Epithelial cell of prostate (primary cell): ENCODE results near the gene REX1BD.
"Not testable (repeated sequence)": the region's sequence is repeated elsewhere in the genome, so short reads cannot be mapped to it uniquely, and the experiment has no call there.

Experiments used
- DNase-seq: peaks from one replicate; pipeline ENCODE4 v3.0.0-alpha.2; 2011; ENCODE audit warnings: low read depth, low spot score
- H3K27ac ChIP-seq: fragments of 450-650 bp; 2 replicates; pipeline ENCODE4 v1.5.1; 2017; ENCODE audit warnings: mild to moderate bottlenecking

REX1BD gene

DNA sequence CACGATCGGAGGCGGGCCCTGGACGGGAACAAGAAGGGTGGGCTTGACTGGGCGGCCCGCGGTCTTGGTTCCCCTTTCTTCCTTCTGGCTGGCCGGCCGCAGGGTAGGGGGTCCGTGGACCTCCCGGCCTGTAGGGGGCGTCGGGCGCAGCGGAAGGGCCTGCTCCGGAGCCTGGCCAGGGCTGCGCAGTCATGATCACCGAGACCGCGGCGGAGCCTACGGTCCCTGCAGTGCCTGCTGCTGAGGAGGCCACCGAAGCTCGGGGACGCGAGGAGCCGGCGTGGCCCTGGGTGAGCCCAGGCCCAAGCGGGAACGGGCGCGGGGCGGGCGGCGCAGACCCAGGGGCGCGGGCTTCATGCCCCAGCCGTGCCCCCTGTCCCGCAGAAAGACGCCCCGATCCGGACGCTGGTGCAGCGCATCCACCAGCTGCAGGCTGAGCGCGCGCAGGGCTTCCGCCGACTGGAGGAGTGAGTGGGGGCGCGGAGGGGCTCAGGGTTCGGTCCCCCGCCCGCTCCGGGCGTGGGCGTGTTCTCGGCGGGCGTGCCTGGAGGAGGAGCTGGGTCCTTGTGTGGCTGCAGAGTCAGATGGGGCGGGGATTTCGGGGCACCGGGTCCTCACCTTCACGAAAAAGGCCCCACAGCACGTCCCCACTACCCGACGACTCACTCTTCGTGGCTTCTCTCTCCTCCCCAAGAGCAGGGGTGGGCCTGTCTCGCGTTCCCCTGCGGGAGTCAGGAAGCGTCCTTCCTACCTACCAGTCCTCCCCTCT, at the start of gene REX1BD:
Gene REX1BD, plus strand, starts transcription at position 188 of the 769 bp plus-strand sequence. Its CDS starts 4 bp downstream, at position 192.
- peak within 1 kb of the TSS; percentile 79 for H3K27ac ChIP-seq
- DNase-seq = no peak

- no peak for DNase-seq
Observed at GRCh38 chr19:18539372-18539771, 49.2 kb upstream of the REX1BD start.

GRCh38 chr19:18540200-18540599, 48.4 kb upstream of the REX1BD start:
- not testable (repeated sequence) for H3K27ac ChIP-seq, DNase-seq

More at GRCh38 chr19:18539372-18539771, 49.2 kb upstream of the REX1BD start:
- H3K27ac ChIP-seq = no peak overlapping the region

DNA sequence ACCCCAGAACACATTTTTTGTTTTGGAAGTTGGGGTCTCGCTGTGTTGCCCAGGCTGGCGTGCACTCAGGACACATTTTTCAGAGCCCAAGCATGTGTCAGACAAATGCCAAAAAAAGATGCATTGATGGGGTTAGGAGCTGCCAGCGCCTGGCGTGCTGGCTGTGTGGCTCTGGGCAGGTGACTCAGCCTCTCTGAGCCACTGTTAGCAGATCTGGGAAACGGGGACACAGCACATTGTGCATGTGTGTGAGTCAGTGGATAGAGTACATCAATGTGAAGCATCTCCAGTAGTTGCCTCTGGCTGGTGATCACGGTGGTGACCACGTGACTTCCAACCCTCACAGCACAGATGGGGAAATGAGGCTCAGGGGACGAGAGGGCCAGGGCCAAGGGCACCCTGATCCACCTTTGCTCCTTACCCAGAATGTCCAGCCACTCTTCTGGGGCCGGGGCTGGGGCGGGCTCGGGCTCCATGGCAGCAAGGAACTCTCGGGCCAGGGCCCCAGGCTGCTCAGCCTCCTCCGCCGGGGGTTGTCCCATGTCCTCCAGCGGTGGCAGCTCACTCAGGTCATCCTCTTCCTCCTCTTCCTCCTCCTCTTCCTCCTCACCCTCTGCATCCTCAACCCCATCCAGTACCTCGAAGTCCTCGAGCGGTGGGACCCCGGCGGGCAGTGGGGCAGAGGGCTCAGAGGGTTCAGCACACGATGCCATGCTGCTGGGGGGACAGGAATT, 47.2 kb upstream of the REX1BD start:
- no peak overlapping the region for H3K27ac ChIP-seq
- no peak for DNase-seq

DNA sequence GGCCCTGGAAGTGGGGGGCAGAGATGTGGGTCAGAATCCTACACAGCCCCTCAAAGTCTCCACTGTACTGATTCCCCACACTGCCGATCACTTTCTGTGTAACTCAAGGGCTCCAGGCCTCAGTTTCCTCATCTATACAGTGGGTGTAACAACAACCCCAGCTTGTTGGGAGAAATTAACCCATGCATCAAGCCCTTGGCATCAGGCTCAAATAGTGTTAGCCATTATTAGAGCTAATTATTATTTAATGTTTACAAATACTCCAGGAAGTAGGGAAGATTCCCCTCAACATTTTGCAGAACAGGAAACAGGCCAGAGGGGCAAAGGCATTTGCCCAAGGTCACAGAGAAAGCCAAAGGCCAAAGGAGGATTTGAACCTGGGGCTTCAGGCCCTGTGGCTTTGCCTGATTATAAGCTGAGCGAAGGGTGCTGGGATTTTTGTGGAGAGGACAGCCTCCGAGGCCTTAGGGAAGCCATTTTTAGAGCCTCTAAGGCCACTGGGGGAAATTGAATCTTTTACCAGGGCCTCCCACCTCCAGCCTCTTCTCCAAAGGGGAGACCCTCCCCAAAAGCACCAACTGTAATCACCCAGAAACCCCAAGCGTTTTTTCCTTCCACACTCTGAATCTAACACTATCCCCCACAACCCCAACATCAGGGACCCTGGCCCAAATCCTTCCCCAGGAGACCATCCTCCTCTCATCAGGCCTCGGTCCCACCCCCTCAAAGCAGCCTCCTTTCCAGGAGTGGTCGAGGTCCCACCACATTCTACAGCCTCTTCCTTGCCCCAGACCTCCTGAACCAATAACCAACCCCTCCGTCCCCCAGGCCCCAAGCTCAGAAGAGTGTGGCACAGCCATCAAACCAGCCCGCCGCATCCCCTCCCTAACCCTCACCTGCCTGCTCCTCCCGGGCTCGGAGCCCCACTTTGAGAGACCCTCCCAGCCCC, 46.3 kb upstream of the REX1BD start:
- no peak for DNase-seq
- H3K27ac ChIP-seq = peak overlapping the region; percentile 58

- DNase-seq = peak; percentile 20
- peak within 1 kb of the TSS; percentile 58 for H3K27ac ChIP-seq
Observed at GRCh38 chr19:18542941-18543813, 45.4 kb upstream of the REX1BD start, which contains the start of gene FKBP8. FKBP8 (minus strand) TSS chr19:18543573; CDS start chr19:18541970, 1,603 bp downstream.

DNA sequence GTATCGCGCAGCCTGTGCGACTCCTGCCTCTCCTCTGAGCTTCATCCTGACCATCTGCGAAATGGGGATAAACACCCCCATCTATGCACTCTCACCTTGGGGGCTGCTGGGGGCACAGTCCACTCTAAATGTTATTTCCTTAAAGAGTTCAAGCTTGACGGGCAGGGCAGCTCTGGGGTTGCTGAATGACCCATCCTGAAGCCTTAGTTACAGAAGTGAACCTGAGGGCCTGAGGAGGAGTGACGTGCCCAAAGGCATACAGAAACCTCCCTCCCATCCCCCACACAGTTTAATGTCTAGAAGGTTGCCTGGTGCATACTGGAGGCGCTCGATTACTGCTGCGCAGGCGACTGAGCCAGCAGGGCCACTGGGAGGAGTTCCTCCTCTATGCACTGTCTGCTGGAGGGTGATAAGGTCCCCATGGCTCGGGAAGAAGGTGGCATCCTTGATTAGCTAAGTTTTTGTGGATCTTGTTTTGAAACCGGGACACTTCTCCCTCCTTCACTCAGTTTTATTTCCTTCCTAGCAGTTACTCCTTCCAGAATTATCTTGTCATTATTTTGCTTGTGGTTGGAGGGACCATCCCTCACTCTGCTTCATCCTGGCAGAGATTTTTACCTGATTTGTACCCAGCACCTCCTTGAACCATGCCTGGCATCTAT, 44.7 kb upstream of the REX1BD start:
- peak overlapping the region; percentile 58 for H3K27ac ChIP-seq
- DNase-seq = peak; percentile 44

DNA sequence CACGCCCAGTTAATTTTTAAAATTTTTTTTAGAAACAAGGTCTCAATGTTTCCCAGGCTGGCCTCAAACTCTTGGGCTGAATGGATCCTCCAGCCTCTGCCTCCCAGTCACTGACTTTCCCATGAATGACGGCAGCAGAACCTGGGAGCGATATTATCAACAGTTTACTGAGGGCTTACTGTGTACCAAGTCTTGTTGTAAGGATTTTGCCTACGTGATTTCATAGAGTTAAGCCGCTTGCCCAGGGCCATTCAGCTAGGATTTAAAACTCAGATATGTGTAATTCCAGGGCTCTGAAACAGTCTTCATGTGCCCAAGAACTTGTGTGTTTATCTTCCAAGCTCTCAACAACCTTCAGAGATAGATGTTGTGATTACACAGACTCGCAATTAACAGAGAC, 37.0 kb upstream of the REX1BD start:
- H3K27ac ChIP-seq = no peak overlapping the region
- no peak for DNase-seq

DNA sequence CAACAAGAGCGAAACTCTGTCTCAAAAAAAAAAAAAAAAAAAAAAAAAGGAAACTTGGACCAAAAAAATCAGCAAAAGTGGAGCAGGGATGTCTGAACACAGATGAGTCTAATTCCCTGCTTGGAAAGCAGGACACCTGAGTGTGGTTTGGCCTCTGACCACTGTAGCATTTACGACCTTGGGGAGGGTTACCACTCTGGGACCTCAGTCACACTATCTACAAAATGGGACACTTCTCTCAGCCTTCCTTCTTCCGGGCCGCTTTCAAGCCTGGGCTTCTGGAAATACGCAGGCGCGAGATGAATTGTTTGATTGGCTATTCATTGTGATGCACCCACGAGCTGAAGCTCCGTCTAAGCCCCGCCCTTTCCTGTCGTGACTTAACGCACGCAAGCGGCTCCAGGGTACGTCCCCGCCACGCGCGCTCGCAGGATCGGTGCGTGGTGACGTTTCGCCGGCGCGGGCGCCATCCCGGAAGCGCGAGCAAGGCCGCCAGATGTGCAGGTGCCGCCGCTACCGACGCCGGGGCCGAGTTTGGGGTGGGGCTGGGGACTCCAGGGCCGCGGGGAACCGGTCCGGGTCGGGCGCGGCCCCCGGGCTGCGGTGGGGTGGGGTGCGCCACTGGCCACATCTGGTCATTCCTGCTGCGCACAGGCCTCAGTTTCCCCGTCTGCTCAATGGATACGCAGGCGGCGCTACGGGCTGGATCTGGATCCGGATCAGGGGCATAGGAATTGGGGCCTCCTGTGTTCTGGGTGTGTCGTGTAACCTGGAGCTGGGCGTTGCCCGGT, 31.0 kb upstream of the REX1BD start, which contains the start of gene KXD1:
Gene KXD1, plus strand, starts transcription at position 460 of the 791 bp plus-strand sequence. CDS start 4,187 bp downstream, outside the sequence.
- peak; percentile 91 for DNase-seq
- H3K27ac ChIP-seq = peak within 1 kb of the TSS; percentile 76

GRCh38 chr19:18558202-18558555, 30.4 kb upstream of the REX1BD start:
- H3K27ac ChIP-seq = peak overlapping the region; percentile 76
- DNase-seq = no peak

DNA sequence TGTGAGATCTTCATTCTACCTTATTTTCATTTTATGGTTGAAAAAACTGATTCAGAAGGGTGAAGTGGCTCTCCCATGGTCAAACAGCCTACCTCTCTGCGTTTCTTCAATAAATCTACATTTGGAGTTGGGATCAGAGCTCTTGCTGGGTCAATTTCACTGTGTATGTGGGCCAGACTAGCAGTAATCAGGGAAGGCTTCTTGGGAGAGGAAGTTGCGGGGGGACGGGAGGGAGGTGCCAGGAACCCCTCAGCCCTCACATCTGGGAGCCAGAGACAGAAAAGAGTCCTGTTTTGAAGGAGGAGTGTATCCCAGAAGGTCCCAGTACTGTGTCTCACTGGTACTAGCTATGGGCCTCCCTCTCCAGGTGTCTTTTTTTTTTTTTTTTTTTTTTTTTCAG, 30.0 kb upstream of the REX1BD start:
- H3K27ac ChIP-seq = peak overlapping the region; percentile 76
- DNase-seq = no peak

GRCh38 chr19:18559685-18560084, 28.9 kb upstream of the REX1BD start:
- H3K27ac ChIP-seq = no peak overlapping the region
- no peak for DNase-seq

DNA sequence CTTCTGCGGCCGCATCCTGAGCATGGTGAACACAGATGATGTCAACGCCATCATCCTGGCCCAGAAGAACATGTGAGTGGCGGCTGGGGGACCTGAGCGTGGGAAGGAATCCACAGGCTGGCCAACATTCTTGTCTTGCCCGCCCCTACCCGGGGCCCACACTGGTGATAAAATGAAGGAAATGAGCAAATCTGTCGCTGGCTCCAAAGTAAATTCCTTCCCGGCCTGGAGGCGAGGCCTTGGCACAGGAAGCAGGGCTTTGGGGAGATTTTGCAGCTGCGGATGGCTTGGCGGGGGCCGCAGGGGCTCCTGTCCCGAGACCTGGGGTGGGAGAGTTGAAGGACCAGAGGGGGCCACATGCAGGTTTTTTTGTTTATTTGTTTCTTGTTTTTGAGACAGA, 26.5 kb upstream of the REX1BD start:
- no peak overlapping the region for H3K27ac ChIP-seq
- DNase-seq = no peak

DNA sequence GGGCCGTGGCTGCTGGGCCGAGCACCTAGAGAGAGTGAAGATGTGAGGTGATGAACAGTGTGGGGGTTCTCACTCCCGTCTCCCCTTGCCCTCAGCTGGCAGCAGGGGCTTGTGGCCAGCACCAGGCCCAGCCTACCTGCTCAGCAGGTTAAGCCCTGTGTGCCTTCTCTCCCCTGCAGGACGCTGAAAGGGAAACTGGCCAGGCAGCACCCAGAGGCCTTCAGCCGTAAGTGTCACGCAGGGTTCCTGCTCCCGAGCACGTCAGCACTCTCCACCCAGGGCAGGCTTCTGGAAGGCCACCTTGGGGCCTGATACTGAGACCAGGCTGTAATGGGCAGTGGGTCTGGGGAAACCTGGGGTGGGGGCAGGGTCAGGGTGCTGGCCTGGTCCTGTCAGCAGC, 21.6 kb upstream of the REX1BD start:
- no peak overlapping the region for H3K27ac ChIP-seq
- DNase-seq = no peak

DNA sequence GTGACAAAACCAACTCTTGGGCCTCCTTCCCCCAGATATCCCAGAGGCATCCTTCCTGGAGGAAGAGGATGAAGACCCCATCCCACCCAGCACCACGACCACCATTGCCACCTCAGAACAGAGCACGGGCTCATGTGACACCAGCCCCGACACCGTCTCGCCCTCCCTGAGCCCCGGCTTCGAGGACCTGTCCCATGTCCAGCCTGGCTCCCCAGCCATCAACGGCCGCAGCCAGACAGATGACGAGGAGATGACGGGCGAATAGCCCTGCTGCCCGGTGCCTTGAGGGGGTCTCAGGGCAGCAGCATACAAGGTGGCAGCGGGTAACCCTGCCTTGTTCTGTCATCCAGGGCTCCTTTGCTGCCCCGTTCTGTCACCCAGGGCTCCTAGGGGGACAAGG, 20.2 kb upstream of the REX1BD start:
- DNase-seq = no peak
- no peak overlapping the region for H3K27ac ChIP-seq

GRCh38 chr19:18571564-18572344, 16.8 kb upstream of the REX1BD start, which contains the start of gene UBA52:
UBA52 (plus strand) TSS chr19:18571857; CDS start chr19:18573301, 1,444 bp downstream.
- peak within 1 kb of the TSS; percentile 83 for H3K27ac ChIP-seq
- DNase-seq = peak; percentile 86

DNA sequence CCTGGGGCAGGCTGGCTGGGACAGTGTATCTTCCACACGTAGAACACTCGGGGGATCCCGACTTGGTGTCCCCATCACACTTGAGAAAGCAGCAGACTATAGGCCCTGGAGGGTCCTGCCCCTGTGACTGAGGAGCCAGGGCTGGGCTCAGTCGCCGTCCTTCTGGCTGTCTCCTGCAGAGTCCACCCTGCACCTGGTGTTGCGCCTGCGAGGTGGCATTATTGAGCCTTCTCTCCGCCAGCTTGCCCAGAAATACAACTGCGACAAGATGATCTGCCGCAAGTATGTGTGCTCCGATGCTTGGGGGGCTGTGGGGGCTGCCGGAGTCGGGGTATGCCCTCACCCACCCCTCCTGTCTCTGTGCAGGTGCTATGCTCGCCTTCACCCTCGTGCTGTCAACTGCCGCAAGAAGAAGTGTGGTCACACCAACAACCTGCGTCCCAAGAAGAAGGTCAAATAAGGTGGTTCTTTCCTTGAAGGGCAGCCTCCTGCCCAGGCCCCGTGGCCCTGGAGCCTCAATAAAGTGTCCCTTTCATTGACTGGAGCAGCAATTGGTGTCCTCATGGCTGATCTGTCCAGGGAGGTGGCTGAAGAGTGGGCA, 13.8 kb upstream of the REX1BD start:
- DNase-seq = no peak

More for the DNA sequence above, 13.8 kb upstream of the REX1BD start:
- H3K27ac ChIP-seq = no peak overlapping the region
